ENCODE results near the gene ZNF91.
"Not testable (repeated sequence)": the region's sequence is repeated elsewhere in the genome, so short reads cannot be mapped to it uniquely, and the experiment has no call there.

ZNF91 gene

GRCh38 chr19:23321403-23321802, 73.9 kb downstream of the ZNF91 start:
- DNase-seq (ENCODE audit: extremely low read depth in 1 of 2, low read depth in 1 of 2) = not testable (repeated sequence)

GRCh38 chr19:23319571-23319970, 75.7 kb downstream of the ZNF91 start:
- DNase-seq (ENCODE audit: extremely low read depth in 1 of 2, low read depth in 1 of 2) = not testable (repeated sequence)

- not testable (repeated sequence) for DNase-seq (ENCODE audit: extremely low read depth in 1 of 2, low read depth in 1 of 2)
These were observed 76.3 kb downstream of the ZNF91 start for GRCh38 chr19:23318941-23319340.

GRCh38 chr19:23318143-23318542, 77.1 kb downstream of the ZNF91 start:
- DNase-seq (ENCODE audit: extremely low read depth in 1 of 2, low read depth in 1 of 2) = no peak

- DNase-seq (ENCODE audit: extremely low read depth in 1 of 2, low read depth in 1 of 2) = no peak
These were observed 80.0 kb downstream of the ZNF91 start for GRCh38 chr19:23315286-23315685.

GRCh38 chr19:23314505-23315251, 80.6 kb downstream of the ZNF91 start:
- DNase-seq (ENCODE audit: extremely low read depth in 1 of 2, low read depth in 1 of 2) = no peak

GRCh38 chr19:23313196-23313595, 82.1 kb downstream of the ZNF91 start:
- no peak for DNase-seq (ENCODE audit: extremely low read depth in 1 of 2, low read depth in 1 of 2)

GRCh38 chr19:23312515-23312914, 82.8 kb downstream of the ZNF91 start:
- DNase-seq (ENCODE audit: extremely low read depth in 1 of 2, low read depth in 1 of 2) = no peak

GRCh38 chr19:23311551-23311950, 83.7 kb downstream of the ZNF91 start:
- DNase-seq (ENCODE audit: extremely low read depth in 1 of 2, low read depth in 1 of 2) = no peak

- no peak for DNase-seq (ENCODE audit: extremely low read depth in 1 of 2, low read depth in 1 of 2)
These were observed 84.5 kb downstream of the ZNF91 start for GRCh38 chr19:23310729-23311211.

GRCh38 chr19:23309926-23310325, 85.3 kb downstream of the ZNF91 start:
- no peak for DNase-seq (ENCODE audit: extremely low read depth in 1 of 2, low read depth in 1 of 2)

GRCh38 chr19:23305555-23305954, 89.7 kb downstream of the ZNF91 start:
- DNase-seq (ENCODE audit: extremely low read depth in 1 of 2, low read depth in 1 of 2) = no peak

GRCh38 chr19:23304238-23304637, 91.0 kb downstream of the ZNF91 start:
- no peak for DNase-seq (ENCODE audit: extremely low read depth in 1 of 2, low read depth in 1 of 2)

GRCh38 chr19:23294141-23294540, 101.1 kb downstream of the ZNF91 start:
- DNase-seq (ENCODE audit: extremely low read depth in 1 of 2, low read depth in 1 of 2) = no peak

GRCh38 chr19:23289966-23290365, 105.3 kb downstream of the ZNF91 start:
- DNase-seq (ENCODE audit: extremely low read depth in 1 of 2, low read depth in 1 of 2) = not testable (repeated sequence)
